Measurements from ENCODE around the gene DOCK7. TPM values are rescaled to one million over a fixed set of nuclear protein-coding genes. Genes with fewer than 3 reads are reported as not detected.
A peak's percentile ranks its signal among the peaks of the same experiment; 100 is the strongest.

DOCK7 gene
- total RNA-seq, 1 donor from 2014 or later = 63.7 TPM

DNA sequence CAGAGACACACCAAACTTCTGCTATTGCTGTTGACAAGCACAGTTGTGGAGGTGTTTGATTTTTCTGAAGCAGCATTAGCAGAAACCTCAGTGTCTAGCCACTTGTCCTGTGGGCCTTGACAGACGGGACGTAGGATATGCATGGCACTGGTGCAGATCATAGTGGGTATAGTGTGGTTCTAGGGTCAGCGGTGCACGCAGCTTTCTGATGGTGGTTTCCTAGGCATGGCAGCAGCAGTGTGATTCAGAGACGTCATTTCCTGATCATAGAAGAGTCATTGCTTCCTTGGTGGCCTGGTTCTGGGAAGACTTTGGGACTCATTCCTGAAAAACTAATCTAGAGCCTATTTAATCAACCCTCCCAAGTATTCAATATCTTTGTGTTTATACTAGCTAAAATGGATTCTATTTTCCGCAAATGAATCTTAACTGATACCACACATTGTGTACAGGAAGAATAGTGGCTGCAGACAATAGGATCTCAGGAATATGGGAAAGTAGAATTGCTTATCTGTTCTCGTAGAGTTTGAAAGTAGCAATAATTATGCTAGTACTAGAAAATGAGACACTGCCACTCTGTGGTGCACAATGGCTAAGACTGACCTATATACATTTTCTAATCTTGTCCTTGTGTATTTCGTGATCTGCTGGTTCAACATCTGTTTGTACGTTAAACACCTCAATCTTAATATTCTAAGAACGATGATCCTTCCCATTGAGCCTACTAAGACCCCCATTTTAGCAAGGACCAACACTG is 254.1 kb downstream of the DOCK7 start:
- Mint-ChIP-seq H3K4me1 (peaks cover 20% of the 10 kb centered on the region), H3K4me3 (peak overlapping the region; percentile 31), H3K27ac (peak overlapping the region; percentile 45), H3K9me3 (no peaks in the 10 kb centered on the region), H3K36me3 (no peaks in the 10 kb centered on the region), H3K27me3 (ENCODE audit: low read depth) (peaks cover 3% of the 10 kb centered on the region)
- no peak for DNase-seq (ENCODE audit: low spot score in 2 of 2, unreplicated experiment in 2 of 2)
- TF ChIP-seq, protein P1, sequence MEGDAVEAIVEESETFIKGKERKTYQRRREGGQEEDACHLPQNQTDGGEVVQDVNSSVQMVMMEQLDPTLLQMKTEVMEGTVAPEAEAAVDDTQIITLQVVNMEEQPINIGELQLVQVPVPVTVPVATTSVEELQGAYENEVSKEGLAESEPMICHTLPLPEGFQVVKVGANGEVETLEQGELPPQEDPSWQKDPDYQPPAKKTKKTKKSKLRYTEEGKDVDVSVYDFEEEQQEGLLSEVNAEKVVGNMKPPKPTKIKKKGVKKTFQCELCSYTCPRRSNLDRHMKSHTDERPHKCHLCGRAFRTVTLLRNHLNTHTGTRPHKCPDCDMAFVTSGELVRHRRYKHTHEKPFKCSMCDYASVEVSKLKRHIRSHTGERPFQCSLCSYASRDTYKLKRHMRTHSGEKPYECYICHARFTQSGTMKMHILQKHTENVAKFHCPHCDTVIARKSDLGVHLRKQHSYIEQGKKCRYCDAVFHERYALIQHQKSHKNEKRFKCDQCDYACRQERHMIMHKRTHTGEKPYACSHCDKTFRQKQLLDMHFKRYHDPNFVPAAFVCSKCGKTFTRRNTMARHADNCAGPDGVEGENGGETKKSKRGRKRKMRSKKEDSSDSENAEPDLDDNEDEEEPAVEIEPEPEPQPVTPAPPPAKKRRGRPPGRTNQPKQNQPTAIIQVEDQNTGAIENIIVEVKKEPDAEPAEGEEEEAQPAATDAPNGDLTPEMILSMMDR (IDR thresholded peaks at IDR 0.05; ENCODE audit: unreplicated experiment) = no peak

DNA sequence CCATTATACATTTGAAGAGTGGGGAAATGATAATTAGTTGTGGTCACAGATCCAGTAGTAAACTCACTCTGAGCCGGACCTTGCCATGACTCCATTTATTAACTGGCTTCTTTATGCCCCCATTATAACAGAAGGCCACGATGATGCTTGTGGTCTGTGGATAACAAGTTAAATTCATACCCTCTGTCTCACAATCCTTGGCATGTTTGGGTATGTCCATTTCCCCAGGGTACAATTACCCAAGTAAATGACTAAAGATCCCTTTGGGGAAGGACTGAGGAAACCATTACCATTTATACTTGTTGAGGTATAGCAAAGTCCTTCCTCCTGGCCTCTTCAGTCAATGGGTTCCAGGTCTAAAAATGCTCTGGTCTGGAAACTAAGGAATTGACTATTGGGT is 258.6 kb downstream of the DOCK7 start:
- H3K27me3 Mint-ChIP-seq (ENCODE audit: low read depth) = peaks cover 3% of the 10 kb centered on the region
- H3K36me3 Mint-ChIP-seq = no peaks in the 10 kb centered on the region
- peaks cover 5% of the 10 kb centered on the region for H3K4me1 Mint-ChIP-seq
- no peak overlapping the region for H3K4me3 Mint-ChIP-seq
- no peak for DNase-seq (ENCODE audit: low spot score in 2 of 2, unreplicated experiment in 2 of 2)
- no peak overlapping the region for H3K27ac Mint-ChIP-seq
- TF ChIP-seq, protein P1 (IDR thresholded peaks at IDR 0.05; ENCODE audit: unreplicated experiment) = no peak
- peaks cover 3% of the 10 kb centered on the region for H3K9me3 Mint-ChIP-seq

DNA sequence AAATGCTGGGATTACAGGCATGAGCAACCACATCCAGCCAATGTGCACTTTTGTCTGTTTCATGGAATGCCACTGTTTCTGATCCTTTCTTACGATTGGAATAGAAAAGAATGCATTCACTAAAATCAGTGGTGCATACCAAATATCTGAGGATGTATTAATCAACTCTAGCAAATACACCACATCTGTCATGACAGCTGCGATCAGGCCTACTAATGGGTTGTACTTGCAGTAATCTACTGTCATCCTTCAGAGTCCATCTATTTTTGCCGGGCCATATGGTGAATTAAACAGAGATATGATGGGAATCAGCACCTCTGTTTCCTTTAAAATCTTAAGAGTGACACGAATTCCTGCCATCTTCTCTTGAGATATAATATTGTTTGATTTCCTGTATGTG is 259.8 kb downstream of the DOCK7 start:
- TF ChIP-seq, protein P1 (IDR thresholded peaks at IDR 0.05; ENCODE audit: unreplicated experiment) = no peak
- Mint-ChIP-seq H3K27me3 (ENCODE audit: low read depth) (peaks cover 3% of the 10 kb centered on the region), H3K4me3 (no peak overlapping the region), H3K27ac (no peak overlapping the region), H3K4me1 (peaks cover 5% of the 10 kb centered on the region), H3K9me3 (peaks cover 3% of the 10 kb centered on the region), H3K36me3 (no peaks in the 10 kb centered on the region)
- DNase-seq (ENCODE audit: low spot score in 2 of 2, unreplicated experiment in 2 of 2) = no peak

DNA sequence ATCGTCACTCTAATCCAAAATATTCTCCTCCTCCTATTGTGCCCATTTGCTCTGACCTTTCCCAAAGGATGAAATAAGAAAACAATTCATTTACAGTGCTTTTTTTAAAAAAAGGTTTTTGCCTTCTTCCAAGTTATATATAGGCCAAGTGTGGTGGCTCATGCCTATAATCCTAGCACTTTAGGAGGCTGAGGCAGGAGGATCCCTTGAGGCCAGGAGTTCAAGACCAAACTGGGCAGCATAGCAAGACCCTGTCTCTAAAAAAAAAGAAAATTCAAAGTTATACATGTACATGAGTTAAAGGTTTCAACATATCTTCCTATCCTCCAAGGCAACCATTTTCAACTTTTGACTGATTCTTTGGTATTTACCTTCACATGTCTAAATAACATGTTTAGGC is 261.4 kb downstream of the DOCK7 start:
- peaks cover 3% of the 10 kb centered on the region for H3K27me3 Mint-ChIP-seq (ENCODE audit: low read depth)
- H3K36me3 Mint-ChIP-seq = no peaks in the 10 kb centered on the region

DNA sequence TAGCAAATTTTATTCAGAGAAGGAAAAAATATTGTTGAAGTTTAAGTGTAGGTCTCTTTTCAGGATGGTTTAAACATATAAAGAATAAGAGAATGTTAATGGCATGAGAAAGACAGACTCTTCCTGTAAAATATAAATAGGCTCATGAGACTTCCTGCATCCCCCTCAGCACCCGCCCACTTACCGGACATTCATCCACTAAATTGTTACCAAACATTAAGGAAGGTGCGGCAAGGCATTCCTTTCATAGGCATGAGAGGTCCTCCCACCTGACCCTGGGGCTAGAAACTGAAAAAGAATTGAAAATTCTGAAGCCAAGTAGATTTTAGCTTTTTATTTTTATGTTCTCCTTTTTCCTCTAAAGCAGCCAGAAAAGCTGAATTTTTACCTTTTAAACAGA is 261.9 kb downstream of the DOCK7 start:
- no peak for DNase-seq (ENCODE audit: low spot score in 2 of 2, unreplicated experiment in 2 of 2)
- peaks cover 2% of the 10 kb centered on the region for H3K27me3 Mint-ChIP-seq (ENCODE audit: low read depth)
- peaks cover 5% of the 10 kb centered on the region for H3K4me1 Mint-ChIP-seq
- TF ChIP-seq, protein P1 (IDR thresholded peaks at IDR 0.05; ENCODE audit: unreplicated experiment) = no peak
- no peak overlapping the region for H3K4me3 Mint-ChIP-seq
- peaks cover 3% of the 10 kb centered on the region for H3K9me3 Mint-ChIP-seq
- H3K36me3 Mint-ChIP-seq = no peaks in the 10 kb centered on the region
- H3K27ac Mint-ChIP-seq = peak overlapping the region; percentile 89

More for the DNA sequence above, 261.4 kb downstream of the DOCK7 start:
- no peak overlapping the region for H3K4me3 Mint-ChIP-seq
- peaks cover 3% of the 10 kb centered on the region for H3K9me3 Mint-ChIP-seq
- peak overlapping the region; percentile 39 for H3K27ac Mint-ChIP-seq
- TF ChIP-seq, protein P1 (IDR thresholded peaks at IDR 0.05; ENCODE audit: unreplicated experiment) = no peak
- no peak for DNase-seq (ENCODE audit: low spot score in 2 of 2, unreplicated experiment in 2 of 2)
- H3K4me1 Mint-ChIP-seq = peaks cover 5% of the 10 kb centered on the region
